GOT3 (cell line): Measurements from ENCODE around the gene CCL5.

Source experiments
- DNase-seq: peaks from one replicate; lab custom pipeline; 2025; ENCODE audit warnings: mixed read lengths; lab: John Stamatoyannopoulos, UW

The CCL5 gene

DNA sequence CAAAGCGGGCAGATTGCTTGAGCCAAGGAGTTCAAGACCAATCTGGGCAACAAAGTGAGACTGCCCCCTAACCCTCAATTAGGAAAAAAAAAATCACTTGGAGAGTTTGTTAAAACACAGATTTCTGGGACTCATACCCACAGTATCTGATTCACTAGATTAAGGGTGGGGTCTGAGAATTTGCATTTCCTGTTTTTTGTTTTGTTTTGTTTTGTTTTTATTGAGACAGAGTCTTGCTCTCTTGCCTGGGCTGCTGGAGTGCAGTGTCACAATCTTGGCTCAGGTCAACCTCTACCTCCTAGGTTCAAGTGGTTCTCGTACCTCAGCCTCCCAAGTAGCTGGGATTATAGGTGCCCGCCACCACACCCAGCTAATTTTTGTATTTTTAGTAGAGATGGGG, 12.6 kb downstream of the CCL5 start:
- DNase-seq, result no peak

DNA sequence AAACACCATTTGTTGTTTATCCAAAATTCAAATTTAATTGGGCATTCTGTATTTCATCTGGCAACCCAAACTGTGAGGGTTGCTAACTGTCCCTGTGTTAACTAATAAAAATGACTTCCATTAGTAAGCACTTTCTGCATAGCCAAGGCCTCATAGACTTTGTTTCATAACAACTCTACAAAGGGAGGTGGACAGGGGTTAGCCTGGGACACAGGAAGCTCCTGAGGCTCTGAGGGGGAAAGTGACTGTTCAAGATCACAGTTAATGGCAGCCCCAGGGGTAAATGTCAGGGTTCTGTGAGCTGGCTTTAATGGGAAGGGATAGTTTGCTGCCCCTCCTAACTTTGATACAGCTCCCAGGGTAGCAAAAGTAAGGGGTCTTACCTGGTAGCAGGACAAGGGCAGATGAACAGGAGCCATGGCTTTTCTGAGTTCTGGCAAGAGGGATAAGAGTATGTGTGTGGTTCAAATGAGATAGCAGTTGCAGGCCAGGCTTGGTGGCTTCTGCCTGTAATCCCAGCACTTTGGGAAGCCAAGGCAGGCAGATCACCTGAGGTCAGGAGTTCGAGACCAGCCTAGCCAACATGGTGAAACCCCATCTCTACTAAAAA, 13.7 kb downstream of the CCL5 start:
- no peak for DNase-seq

DNA sequence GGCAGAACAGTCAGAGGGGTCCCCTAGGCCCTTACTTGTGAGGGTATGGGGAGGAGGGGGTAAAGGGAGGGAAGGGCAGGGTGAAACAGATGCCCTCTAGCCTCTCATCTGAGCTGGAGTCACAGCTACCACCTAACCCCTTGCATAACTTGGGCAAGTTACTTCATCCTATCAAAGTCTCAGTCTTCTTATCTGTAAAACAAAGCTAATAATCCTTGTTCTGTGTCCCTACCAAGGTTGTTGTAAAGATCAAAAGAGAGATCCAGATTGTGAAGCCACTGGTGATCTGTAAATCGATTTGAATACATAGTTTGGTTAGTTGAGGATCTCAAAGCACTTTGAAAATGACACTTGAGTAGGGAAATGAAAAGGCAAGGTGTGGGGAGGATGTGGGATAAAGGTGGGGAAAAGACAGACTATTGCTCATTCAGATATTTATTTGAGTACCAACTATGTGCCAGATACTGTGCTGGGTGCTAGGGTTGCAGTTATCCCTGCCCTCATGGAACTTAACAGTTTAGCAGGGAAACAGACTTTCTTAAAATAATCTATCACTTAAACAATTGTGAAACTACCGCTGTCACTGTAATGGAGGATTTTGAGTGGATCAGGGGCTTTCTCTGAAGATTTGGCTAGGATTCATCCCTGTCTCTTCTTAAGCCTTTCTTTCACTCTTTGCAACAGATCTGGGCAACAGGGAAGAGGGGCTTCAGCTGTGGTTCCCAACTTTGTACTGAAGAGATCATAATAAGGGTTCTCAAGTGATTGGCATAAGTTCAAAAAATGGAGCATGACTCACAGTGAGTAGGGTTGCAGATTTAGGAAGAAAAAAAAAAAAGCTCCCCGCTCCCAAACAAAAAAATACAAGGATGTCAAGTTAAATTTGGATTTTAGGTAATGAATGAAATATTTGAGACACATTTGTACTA, 14.5 kb downstream of the CCL5 start:
- DNase-seq, result no peak

DNA sequence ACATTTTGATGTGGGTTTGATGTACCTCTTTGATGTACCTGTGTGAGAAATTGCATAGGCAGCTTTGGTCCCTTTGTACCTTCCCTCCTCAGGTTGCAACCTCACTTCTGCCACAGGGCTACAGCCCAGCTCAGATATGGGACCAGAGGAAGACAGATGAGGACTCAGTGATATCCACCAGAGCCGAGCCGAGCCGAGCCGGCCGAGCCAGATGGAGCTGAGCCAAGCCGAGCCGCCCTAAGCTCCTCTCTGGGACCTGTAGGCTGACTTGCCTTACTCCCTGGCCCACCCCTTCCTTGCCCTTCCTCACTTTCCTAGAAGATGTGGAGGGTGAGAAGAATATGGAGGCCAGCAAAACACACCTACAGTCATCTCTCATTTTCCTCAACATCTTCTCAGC, 15.3 kb downstream of the CCL5 start:
- DNase-seq, result no peak

DNA sequence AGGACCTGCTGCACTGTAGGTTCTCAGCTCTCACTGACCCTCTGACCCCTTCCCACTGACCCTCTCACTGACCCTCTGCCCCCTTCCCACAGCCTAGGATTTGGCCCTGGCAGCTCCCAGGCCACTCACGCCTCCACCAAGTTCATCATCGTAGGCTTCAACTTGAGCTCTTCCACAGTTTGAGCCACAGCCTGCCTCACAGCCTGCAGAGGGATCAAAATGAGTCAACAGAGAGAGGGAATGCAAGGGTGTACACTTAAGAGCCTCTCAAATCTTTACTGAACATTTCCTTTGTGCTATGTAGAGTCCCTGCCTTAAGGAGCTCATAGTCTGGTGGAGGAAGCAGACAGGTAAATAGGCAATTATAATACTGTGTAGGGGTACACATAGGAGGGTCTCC, 23.6 kb downstream of the CCL5 start:
- no peak for DNase-seq

DNA sequence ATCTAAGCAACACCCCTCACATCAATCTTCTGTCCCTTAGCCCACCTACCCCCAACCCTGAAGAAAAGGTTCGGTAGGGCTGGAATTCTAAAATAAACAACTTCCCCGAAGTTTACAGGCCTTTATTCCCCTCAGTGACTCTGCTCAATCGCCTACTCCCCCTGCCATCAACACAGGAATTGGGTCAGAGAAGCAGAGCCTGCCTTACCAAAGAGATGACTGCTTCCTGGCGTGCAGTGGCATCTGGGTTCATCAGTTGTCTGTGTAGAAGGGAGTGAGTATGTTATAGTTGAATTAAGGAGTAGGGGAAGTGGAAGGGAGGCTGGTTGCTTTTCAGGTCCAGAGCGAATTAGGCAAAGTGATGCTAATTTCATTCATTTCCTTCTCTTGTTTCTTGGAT, 24.2 kb downstream of the CCL5 start:
- no peak for DNase-seq

DNA sequence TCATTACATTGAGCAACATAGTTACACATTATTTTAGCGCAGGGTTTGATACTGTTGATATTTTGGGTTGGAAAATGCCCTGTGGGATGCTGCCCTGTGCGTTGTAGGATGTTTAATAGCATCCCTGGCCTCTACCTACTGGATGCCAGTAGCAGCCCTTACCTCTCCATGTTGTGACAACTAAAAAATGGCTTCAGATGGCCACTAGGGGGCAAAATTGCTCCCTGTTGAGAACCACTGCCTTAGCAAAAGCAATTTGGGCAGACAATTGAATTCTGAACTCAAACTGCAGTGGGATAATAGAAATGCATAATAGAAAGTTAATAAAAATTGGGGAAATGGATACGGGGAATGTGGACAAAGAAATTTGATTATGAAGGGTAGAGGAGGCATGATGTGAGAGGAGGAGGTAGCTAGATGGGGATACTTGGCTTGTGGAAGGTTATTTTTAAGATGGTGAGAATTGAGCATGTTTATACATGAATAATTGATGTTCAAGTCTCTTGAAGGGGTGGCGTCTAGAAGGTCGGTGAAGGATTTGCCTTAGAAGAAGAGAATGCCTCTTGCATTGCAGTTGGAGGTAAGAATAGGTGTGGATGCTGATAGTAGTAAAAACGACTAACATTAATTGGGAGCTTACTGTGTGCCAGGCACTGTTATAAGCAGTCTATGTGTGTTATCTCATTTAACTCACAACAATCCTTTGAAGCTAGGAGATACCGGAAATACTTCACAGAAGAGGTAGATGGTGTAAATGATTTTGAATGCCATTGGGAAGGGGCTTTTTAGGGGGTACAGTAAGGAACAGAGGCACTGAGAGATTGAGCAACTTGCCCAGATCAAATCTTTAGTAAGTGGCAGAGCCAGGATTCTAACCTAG, 30.5 kb downstream of the CCL5 start:
- DNase-seq, result no peak

DNA sequence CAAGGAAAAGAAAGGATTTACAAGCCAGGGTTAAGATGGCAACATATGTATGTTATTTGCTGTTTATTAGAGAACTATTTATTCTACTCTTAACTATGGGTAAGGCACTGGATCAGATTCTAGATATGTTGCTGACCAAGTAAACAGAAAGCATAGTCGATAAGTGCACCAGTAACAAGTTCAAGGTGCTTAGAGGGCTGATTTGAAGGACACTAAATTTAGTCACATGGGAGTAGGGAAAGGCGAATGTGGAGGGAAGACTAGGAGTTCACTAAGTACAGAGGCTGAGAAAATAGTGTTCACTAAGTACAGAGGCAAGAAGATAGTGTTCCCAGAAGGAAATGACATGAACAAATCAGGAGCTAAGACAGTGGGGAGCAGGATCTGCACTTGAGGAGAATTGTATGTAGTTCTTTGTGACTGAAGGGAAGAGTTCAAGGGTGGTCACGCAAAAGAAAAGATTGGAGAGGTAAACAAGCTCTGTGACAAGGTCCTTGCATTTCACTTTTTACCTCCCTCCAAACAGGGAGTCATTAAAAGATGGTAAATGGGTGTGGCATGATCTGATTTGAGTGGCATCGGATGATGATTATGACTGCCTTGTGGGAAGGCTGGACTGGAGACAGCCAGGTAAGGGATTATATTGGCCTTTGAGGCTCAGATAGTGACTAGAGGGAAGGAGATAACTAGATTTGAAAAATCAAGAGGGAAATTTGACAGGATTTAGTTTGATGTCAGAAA, 32.4 kb downstream of the CCL5 start:
- no peak for DNase-seq

DNA sequence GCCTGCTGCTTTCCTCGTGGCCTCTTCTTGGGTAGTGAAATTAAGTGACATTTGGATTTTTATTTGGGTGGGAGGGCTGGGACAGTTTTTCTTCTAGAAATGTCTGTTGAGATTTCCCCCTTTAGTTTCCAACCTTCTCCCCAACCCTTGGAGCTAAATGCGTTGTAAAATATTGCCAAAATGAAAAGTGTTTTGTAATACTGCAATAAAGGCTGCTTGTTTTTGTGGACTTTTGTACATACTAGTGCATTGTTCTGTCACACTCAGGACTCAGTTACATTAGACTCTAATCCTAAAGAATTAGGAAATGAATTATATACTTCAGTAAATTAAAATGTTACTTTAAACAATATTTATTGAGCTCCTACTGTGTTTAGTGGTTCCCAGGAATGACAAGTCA, 33.2 kb downstream of the CCL5 start:
- DNase-seq, result no peak

DNA sequence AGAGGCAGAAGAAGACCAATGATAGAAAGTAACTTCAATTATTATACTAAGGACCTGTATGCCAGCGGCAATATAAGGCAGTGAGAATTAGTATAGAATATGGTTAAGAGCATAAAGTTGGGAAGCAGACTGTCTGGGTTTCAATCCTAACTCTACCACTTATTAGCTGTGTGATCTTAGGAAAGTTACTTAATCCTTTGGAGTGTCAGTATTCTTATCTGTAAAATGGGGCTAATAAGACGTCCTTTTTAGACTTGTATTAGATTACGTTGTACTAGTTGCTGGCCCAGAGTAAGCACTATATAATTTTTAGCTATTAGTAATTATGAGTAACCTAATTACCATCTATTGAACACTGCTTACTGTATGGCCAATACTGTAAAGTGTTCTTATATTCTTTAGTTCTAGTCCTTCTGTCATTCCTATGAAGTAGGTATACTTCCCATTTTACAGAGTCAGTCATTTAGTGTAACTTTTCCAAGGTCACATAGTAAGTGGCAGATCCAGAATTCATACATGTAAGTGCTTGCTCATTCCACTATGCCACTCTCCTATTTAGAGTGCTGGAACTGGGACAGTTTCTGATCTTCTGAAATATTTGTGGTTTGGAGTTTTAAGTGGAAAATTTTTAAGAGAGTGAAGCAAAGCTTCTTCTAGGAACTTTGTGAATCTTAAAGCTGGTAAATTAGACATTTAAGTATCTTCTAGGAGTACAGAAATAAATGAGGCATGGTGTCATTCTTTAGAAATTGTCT, 33.9 kb downstream of the CCL5 start:
- no peak for DNase-seq

DNA sequence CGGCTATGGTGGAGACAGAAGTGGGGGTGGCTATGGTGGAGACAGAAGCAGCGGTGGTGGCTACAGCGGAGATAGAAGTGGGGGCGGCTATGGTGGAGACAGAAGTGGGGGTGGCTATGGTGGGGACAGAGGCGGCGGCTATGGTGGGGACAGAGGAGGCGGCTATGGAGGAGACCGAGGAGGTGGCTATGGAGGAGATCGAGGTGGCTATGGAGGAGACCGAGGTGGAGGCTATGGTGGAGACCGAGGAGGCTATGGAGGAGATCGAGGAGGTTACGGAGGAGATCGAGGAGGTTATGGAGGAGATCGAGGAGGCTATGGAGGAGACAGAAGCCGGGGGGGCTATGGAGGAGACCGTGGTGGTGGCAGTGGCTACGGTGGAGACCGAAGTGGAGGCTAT, 35.6 kb downstream of the CCL5 start:
- DNase-seq, result no peak

DNA sequence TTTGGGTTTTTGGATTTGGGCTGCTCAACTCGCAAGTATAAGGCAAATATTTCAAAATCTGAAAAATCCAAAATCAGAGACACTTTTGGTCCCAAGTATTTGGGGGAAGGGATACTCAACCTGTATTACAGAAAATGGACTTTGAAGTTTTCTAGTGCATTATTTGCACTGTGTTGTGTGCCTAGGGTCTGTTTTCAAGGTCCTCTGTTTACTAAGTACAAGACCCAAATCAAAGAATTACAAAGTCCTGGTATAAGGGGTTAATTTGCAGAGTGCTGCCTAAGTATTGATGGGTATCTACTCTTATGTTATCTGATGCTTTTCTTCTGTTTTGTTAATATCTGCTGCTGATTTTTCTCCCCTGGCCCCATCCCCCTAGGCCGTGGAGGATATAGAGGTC, 36.5 kb downstream of the CCL5 start:
- DNase-seq, result no peak

DNA sequence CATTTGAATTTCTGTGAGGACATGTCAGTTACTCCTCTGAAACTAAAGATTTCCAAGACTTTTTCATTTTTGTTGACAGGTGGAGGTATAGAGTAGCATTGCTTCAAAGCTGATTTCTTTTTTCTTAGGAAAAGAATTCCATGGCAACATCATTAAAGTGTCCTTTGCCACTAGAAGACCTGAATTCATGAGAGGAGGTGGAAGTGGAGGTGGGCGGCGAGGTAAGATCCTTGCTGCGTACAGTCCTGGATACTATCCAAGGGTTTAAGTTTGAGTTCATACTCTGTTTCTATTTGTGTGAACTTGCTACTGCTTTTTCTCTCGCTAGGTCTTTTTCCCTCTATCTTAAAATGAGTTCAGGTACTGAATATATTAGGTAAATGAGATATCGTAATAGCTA, 37.9 kb downstream of the CCL5 start:
- DNase-seq, result no peak

DNA sequence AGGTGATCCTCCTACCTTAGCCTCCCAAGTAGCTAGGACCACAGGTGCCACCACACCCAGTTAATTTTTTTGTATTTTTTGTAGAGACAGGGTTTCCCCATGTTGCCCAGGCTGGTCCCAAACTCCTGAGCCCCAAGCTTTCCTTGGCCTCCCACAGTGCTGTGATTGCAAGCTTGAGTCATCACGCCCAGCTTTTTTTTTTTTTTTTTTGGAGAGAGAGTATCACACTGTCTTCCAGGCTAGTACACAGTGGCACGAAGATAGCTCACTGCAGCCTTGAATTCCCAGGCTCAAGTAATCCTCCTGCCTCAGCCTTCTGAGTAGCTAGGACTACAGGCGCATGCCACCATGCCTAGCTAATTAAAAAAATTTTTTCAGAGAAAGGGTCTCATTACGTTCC, 38.7 kb downstream of the CCL5 start:
- DNase-seq, result no peak

DNA sequence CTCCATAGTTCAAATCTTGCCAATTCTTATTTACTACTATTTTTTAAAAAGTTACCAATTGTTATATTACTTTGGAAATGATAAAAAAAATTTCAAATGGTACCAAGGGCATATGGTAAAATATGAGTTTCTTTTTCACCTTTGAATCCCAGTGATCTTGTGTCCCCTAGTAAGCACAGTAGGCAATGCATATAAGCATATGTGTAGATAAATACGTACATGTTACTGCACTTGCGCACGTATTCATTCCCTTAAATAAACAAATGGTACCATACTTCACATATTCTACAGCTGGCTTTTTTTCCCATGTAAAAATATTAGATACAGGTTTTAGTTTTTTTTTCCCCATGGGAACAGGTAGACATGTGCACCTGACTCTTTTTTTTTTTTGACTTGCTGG, 39.1 kb downstream of the CCL5 start:
- no peak for DNase-seq

DNA sequence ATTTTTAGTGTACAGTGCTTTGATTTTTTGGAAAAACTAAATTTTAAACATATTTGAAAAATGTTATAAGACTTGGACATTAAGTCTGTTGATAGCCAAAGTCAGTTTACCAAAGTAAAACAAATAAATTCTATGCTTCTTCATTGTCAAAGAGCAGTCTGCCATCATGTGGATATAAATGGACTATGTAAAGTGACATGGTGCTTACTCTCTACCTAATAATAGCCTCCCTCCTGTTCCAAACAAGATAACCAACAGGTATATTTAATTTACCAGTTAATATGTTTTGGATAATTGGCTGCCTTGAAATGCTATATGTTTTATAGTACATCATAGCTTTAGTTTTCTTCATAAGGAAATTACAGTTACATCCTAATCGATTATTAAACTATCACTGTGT, 55.0 kb downstream of the CCL5 start:
- DNase-seq, result no peak
